Lower leg skin (tissue), 4 donors: ENCODE measurements around the gene BAIAP2. TPM values are rescaled to one million over a fixed set of nuclear protein-coding genes. Genes with fewer than 3 reads are reported as not detected.
A peak's percentile ranks its signal among the peaks of the same experiment; 100 is the strongest.

Experiments used
- DNase-seq, 2 donors: peaks; one replicate each; pipeline ENCODE4 v3.0.0-alpha.2; 2019; ENCODE audit warnings: low spot score in 2 of 2
- H3K4me3 ChIP-seq: fragments of 200-600 bp; sonication (generic); 2 replicates; pipeline ENCODE4 v1.5.1; 2017; ENCODE audit warnings: mild to moderate bottlenecking, low read depth; ENCODE audit not compliant: poor library complexity, severe bottlenecking
- CTCF ChIP-seq, 3 donors: fragments of 450-650 bp; IDR thresholded peaks; one replicate each; pipeline ENCODE4 v1.5.1; 2016; ENCODE audit warnings: antibody characterized with exemption in 3 of 3, mild to moderate bottlenecking in 3 of 3, moderate library complexity in 2 of 3
- POLR2A ChIP-seq, 2 donors: fragments of 450-650 bp; IDR thresholded peaks; one replicate each; pipeline ENCODE4 v1.6.1; 2016 to 2017; ENCODE audit warnings: antibody characterized with exemption in 2 of 2, mild to moderate bottlenecking in 1 of 2, moderate library complexity in 1 of 2
- WGBS, 2 donors: methylation state at CpG; one replicate each; pipeline ENCODE4 v1.1.5; 2018; 5-methylcytosine and 5-hydroxymethylcytosine counted together
- intact Hi-C: fragments of 100-400 bp; cut with DNase I; formaldehyde crosslinking; loops from one replicate; pipeline ENCODE4 v1.15.0; 2023; ENCODE audit warnings: low total_unique reads
- total RNA-seq, 4 donors: library from RNA; depleted of rRNA; stranded (reverse); fragments of >200 nt; gene quantifications; one replicate each; pipeline ENCODE4 v1.1.0, GENCODE V29; 2016

The BAIAP2 gene
- total RNA-seq, 4 donors from 2014 or later, result 190 to 308 (median 224) TPM

- WGBS, 2 donors, result 64 to 66% methylated on average over 17 to 21 of the region's 21 CpGs
- H3K4me3 ChIP-seq, result no peak overlapping the region
- no peak for TF ChIP-seq POLR2A (IDR thresholded peaks at IDR 0.05)
- TF ChIP-seq CTCF (IDR thresholded peaks at IDR 0.05), result no peak
- intact Hi-C loops, result no loop called here
- DNase-seq, result no peak
These were observed 58.9 kb downstream of the BAIAP2 start for GRCh38 chr17:81093619-81094508.

GRCh38 chr17:81094509-81095382 is 59.8 kb downstream of the BAIAP2 start:
- TF ChIP-seq POLR2A (IDR thresholded peaks at IDR 0.05), result no peak
- no peak for TF ChIP-seq CTCF (IDR thresholded peaks at IDR 0.05)
- intact Hi-C loops, result loop anchor here (5.0 kb wide), 2 partner anchors 57 to 72 kb away; partner anchors contain the start of gene BAIAP2
- DNase-seq, result peak; percentile 91 to 97
- WGBS, 2 donors, result 22 to 33% methylated on average over 25 to 29 of the region's 33 CpGs
- no peak overlapping the region for H3K4me3 ChIP-seq

- WGBS, 2 donors, result 42 to 44% methylated on average over 12 to 13 of the region's 13 CpGs
- no peak for DNase-seq
- TF ChIP-seq POLR2A (IDR thresholded peaks at IDR 0.05) (no peak), CTCF (IDR thresholded peaks at IDR 0.05) (no peak)
- no peak overlapping the region for H3K4me3 ChIP-seq
- intact Hi-C loops, result loop anchor here (5.0 kb wide), 2 partner anchors 58 to 73 kb away; partner anchors contain the start of gene BAIAP2
These were observed 60.4 kb downstream of the BAIAP2 start for GRCh38 chr17:81095383-81095762.

GRCh38 chr17:81096741-81097133 is 61.8 kb downstream of the BAIAP2 start:
- intact Hi-C loops, result loop anchor here (5.0 kb wide), 2 partner anchors 59 to 74 kb away; partner anchors contain the start of gene BAIAP2
- H3K4me3 ChIP-seq, result no peak overlapping the region
- WGBS, 2 donors, result 43 to 66% methylated on average over 7 of the region's 7 CpGs
- DNase-seq, result no peak
- TF ChIP-seq CTCF (IDR thresholded peaks at IDR 0.05) (no peak), POLR2A (IDR thresholded peaks at IDR 0.05) (no peak)

- H3K4me3 ChIP-seq, result no peak overlapping the region
- intact Hi-C loops, result loop anchor here (5.0 kb wide), 2 partner anchors 60 to 75 kb away; partner anchors contain the start of gene BAIAP2
- 15 to 36% methylated on average over 17 to 29 of the region's 31 CpGs for WGBS, 2 donors
- DNase-seq, result peak; percentile 77 to 95
- TF ChIP-seq POLR2A (IDR thresholded peaks at IDR 0.05) (no peak), CTCF (IDR thresholded peaks at IDR 0.05) (no peak)
These were observed 62.4 kb downstream of the BAIAP2 start for GRCh38 chr17:81097134-81097942.
